Activated T-cell treated with anti-CD3 and anti-CD28 coated beads, Interleukin-2, amount 50 U/mL, for 1 hour (primary cell): Measurements from ENCODE around the gene CTBP1.

Source experiments
- DNase-seq: peaks from one replicate; pipeline ENCODE4 v3.0.0-alpha.2; 2020

CTBP1 gene

DNA sequence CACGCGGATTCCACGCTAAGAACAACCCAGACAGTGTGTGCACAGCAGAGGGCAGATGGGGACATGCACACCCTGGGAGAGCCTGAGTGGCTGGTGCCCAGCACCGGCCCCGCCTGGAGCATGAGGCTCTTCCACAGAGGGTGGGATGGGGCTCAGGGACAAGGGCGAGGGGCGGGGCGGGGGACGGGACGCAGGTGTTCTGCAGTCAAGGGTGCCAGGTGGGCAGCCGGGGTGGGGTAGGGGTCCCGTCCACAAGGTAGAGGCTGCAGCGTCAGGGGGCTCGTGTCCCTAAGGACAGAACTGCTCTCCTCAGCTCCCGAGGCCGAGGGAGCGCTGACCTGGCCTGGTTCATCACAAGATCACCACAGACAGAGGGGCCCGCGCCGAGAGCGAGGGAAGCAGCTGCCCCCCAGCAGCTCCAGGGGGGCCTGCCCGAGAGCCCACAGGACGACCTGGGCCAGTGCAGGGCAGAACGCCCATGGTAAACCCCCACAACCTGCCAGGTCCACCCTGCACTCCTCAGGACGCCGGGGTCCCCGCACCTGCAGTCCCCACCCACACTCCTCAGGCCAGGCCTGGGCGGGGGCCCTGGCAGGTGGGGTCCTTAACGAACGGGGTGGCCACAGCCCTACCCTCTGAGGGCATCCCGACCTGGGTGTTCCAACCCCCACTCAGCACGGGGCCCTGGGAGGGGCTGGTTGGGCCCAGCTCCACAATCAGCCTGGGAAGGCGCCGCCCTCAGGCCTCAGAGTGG lies 26.7 kb downstream of the CTBP1 start:
- no peak for DNase-seq

DNA sequence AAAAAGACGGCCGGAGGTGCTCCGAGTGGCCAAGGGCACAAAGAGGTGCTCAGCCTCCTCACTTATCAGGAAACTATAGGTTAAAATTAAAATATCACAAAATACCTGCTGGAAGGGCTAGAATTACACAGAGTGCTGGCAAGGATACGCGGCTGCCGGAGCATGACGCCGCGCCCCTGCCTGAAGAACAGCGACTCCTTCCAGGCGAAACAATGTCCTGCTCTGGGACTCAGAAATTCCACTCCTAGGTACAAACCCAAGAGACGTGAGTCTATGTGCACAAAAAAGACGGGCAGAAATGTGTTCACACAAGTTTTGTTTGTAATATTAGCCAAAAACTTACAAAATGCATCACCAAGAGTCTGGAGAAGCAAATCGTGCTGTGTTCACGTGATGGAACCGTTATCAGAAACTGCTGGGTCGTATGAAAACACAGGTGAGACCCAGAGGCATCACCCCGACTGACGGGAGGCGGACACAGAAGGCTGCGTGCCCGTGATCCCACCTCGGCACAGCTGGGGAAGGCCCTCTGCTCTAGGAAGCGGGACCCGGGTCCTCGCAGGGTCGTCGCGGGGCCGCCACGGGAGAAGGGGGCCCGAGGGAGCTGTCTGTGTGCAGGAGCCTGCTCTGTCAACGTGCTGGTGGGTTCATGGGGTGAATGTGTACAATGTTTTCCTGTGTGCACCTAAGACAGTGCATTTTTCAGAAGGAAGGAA lies 27.6 kb downstream of the CTBP1 start:
- no peak for DNase-seq

DNA sequence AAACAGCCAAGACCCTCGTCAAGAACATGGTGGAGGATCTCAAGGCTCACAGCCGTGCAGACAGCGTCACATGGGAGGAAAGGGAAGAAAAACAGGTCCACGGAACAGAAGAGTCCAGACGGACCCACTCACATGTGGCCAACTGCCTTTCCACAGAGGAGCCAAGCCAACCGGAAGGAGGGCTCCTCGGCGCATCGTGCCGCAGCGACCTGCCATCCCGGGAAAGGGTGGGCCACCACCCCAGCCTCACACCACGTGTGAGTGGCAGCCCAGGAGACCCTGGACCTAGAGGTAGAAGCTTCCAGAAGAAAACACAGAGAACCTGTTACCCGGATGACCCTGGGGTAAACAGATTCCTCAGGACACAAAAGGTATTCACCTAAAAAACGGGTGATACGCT lies 28.4 kb downstream of the CTBP1 start:
- no peak for DNase-seq

DNA sequence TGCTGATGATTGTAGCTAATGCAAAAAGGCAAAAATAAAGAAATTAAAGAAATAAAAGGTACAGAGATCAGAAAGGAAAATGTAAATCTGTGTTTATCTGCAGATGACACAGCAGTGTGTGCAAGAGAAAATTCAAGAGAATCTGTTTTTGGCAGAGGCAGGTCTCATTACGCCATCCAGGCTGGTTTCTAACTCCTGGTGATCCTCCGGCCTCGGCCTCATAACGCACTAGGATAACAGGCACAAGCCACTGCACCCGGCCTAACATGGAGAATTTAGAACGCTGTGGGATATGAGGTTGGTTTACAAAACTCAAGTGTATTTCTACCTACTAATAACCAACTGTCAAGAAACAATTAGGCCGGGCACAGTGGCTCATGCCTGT lies 29.4 kb downstream of the CTBP1 start:
- no peak for DNase-seq

DNA sequence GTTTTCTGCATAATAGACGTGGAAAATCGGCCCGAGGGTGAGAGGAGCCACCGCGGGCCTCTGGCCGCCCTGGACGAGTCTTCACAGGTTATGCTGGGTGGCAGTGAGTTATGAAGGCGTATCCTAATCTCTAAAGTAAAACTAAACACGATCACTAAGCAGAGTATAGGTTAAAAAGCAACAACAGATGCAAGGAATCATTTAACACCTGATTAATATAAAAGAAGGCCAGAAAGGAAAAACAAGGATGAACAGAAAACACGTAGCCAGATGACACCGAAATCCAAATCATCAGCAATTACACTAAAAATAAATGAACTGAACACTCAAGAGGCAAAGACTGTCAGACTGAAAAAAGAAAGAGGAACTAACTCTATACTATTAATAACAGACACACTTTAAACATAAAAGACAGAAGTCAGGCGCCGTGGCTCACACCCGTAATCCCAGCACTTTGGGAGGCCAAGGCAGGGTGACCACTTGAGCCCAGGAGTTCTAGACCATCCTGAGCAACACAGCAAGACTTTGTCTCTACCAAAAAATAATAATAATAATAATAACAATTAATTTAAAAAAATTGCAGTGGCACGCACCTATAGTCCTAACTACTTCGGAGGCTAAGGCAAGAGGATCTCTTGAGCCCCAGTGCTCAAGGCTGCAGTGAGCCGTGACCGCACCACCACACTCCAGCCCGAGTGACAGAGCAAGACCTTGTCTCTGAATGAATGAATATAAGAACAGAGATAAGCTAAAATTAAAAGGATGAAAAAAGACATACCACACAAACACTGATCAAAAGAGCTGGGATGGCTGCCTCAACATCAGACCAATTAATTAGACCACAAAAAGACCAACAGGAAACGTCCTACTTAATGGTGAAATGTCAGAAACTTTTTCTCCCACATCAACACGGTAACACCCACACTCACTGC lies 30.0 kb downstream of the CTBP1 start:
- DNase-seq = no peak

DNA sequence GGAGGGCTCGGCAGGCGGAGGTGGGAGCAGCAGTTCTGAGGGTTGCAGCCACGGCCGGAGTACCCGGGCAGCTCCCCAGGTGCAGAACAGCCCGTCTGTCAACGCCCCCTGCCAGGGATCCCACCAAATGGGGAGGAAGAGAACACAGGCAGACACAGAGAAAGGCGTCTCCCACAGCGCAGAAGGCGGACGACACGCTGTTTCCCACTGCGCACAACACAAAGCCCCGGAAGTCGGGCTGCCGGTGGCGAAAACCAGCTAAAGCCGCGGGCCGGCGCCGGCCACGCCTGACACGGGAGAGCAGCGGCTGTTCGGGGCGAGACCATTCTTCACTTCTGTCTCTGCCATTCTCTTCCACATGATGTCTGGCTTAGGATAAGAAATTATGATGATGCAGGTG lies 31.6 kb downstream of the CTBP1 start:
- no peak for DNase-seq

DNA sequence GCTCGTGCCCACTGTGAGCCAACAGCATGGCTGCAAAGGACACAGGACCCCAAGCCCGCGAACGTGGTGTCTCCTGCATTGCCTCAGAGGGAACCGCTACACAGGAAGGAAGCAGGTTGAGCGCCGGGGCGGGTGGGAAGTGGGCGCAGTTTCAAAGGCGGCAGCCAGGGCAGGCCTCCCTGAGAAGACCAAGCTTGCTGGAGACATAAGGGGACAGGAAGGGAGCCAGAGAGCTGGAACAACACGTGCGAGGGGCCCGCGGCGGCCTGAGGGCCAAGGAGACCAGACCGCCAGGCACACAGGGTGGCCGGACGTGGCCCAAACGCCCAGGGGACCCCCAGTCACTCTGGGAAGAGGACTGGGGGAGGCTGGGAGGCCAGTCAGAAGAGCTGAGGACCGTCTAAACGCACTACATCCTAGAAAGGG lies 32.0 kb downstream of the CTBP1 start:
- peak; percentile 70 for DNase-seq

DNA sequence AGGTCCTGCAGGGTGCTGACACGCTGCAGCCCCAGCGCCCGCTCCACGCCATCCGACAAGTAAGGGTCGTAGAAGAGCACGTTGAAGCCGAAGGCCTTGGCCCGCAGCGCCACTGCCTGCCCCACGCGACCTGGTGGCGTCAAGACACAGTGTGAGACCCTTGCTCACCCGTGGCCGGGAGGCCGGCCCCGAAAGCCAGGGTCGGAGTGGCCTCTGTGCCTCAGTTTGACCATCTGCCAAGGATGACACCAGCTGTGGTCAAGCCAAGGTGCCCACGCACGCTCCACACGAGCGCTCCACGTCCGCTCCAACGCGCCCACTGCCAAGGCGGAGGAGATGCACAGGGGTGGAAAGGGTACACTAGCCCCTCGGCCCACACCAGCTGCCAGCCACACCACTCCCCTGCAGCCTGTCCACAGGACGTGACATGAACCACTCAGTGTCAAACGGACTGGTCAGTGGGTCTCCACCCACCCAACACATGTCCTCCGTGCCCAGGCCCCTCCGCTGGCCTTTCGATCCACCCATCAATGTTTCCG lies 32.8 kb downstream of the CTBP1 start:
- no peak for DNase-seq

DNA sequence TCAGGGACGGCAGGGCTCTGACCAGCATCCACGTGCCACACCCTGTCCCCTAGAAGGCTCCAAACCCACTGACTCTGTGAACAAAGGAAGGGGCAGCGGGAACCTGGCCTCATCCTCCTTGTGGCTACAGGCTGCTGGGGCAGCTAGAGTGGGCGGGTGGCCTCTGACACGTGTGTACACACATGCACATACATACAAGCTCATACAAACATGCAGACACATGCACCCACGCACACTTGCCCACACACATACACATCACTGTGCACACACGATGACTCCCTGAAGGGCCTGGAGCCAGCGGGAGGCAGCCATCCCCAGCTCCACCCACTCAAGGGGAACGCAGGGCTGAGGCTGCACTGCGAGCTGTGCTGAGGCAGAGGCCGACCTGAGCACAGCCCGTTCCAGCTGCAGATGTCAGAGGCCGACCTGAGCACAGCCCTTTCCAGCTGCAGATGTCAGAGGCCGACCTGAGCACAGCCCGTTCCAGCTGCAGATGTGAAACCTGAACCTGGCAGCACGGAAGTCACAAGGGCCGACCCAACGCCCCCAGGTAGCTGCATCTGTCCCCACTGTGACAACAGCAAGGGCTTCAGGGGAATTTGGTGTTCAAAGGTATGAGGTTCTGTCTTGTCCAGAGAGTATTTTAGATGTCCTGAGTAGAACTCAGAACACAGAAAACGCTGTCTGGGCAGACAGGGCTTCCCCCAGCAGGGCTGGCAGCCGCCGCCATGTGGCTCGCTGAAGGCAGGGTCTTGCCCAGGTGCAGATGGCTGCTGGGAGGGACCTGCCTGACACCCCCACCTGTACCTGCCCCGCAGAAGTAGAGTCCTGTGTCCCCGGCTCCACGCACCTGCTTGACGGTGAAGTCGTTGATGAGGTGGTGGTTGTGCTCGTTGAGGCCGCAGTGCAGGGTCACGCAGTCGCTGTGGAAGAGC lies 33.5 kb downstream of the CTBP1 start:
- no peak for DNase-seq

DNA sequence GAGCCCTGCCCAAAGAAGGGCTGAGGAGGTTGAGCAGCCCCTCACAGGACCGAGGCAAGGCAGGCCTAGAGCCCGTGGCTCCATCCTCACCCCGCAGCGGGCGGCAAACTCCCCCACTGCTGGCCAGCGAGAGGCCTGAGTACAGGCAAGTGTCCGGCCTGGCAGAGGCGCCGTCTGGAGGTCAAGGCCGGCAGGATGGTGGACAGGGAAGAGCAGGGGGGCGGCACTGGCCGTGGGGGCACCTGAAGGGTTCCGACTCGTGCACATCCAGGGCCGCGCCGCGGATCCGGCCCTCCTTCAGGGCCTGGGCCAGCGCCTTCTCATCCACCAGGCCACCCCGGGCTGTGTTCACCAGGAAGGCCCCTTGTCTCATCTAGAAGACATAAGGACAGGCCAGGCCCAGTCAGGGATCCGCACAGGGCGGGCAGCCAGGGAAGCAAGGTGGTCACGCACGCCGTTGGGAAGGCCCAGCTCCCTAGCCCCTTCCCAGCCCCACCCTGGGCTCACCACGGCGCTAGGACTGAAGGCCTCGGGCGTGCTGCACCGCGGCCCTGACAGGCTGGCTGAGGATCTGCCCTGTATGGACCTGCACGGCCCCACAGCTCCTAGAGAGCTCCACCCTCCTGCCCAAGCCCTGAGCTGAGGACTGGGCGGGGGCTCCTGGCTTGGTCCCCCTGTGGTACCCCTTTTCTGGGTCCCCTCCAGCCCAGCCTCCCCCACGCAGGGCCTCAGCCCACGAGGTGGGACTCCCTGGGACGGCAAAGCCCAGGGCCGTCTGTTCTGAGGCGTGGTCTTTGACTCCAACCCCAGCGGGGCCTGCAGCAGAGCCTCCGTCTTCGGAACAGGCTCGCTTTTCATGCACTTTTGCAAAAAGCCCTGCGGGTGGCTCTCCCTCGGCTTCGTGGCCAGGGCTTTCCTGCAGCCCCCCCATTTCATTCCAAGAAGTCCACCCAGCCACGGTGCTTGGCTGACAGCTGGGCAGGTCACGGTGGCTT lies 34.5 kb downstream of the CTBP1 start:
- no peak for DNase-seq

DNA sequence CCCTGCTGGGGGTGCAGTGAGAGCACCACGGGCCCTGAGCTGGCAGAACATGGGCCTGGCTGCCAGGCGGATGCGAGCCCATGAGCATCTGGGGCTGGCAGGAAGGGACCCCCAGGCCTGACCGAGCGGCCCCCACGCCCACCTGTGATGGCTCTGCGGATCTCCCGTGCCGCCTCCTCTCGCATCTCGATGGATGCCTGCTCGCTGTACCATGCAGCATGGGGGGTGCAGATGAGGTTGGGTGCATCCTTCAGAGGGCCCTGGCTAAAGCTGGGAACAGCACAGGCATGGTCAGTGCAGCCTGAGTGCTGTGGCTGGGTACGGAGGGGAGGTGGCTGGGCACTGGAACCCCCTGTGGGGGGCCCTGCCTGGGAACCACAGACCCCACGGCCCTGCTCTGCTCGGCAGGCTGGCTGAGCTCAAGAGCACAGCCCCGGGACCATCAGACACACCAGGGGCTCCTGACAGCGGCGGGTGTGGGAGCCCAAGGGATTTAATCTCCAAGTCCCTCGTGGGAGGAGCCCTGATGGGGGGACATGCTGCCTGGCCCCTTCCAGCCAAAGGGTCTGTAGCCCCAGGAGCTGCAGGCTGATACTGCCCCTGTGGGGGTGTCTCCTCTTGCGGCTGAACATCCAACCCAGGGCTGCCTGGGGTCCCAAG lies 35.5 kb downstream of the CTBP1 start:
- no peak for DNase-seq

DNA sequence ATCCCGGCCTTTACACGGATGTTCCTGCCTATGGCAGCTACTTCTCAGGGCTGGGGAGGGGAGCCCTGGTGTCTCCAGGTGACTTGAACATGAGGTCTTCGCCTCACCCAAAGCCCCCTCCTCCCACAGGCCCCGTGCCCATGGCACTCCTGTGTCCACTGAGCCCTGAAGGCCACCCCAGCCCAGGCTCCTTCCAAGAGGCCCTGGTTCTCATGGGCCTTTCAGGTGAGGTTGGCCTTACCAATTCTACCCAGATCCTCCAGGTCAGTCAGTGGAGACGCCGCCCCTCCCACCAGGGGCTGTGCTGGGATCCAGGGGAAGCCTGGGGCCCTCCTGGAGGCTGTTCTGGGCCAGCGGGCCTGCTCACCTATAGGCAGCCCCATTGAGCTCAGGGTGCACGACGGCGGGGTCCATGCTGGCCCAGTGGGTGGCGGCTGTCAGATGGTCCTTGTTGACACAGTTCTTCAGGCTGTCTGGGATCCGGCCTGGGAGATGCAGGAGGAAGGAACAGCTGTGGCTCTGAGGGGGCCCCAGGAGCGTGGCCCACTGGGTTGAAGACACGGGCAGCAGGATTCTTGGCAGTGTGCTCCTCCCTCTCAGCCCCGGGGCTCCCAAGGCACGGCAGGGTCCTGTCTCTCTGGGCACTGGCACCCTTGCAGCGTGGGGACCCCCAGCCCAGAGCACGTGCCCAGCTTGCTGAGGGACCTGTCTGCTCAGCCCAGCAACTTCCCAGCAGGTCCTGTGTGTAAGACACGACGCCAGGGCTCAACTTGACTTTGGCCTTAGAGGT lies 36.2 kb downstream of the CTBP1 start:
- no peak for DNase-seq

DNA sequence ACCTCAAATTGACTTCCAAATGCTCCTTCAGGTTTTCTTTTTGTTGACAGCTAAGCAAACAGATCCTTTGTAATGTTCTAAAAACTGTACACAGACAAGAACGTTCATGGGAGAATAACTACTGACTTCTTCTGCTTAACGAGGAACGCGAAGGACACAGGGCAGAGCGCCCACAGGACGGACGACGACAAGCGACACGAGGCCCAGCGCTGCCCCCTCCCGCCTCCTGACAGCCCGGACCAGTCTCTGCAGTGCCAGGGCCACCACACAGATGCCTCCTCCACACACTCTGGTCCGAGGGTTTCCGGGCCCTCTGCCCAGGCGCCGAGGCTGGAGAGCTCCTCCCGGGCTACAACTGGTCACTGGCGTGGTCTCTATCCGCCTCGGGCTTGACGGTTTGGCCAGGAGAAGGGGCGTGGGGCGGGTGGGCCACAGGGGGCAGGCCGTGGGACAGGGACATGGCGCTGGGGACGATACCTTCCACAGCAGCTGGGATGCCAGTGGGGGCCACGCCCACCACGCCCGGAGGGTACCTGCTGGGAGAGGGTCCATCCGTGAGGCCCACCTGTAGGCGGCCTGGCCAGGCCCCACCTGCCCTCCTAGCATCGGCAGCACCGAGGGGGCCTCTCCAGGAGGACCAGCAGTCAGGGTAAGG lies 36.9 kb downstream of the CTBP1 start:
- no peak for DNase-seq

DNA sequence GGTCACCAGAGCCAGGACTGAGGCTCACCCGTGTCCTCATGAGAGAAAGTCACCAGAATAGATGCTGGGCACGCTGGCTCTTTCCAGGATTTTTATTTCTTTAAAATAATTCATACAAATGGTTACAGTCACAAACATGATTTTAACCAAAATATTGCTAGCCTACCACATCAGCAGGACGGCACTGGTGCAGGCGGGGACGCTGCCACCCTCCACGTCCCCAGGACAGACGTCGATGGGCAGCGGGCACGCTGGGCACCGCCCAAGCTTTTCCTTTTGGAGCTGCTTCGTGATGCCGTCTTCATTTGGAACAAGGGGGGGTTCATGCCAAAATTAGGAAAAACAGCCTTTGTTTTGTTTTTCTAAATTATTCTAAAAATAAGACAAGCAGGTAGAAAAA lies 37.6 kb downstream of the CTBP1 start:
- DNase-seq = no peak

DNA sequence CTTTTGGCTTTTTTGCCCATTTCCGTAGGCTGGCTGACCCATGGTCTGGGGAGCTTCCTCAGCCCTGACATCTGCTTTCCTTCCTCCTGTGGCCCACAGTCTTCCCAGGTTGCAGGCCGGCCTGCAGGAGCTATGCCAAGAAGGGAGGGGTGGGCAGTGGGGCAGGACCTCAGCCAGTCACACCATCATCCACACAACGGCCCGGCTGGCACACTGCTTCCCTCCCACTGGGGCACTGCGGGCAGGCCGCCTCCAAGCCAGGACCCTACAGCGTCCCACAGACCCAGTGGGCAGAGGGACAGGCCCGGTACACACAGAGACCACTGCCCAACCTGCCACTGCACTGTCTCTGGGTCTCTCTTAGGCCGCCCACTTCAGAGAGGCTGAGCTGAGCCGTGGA lies 38.0 kb downstream of the CTBP1 start:
- DNase-seq = no peak

DNA sequence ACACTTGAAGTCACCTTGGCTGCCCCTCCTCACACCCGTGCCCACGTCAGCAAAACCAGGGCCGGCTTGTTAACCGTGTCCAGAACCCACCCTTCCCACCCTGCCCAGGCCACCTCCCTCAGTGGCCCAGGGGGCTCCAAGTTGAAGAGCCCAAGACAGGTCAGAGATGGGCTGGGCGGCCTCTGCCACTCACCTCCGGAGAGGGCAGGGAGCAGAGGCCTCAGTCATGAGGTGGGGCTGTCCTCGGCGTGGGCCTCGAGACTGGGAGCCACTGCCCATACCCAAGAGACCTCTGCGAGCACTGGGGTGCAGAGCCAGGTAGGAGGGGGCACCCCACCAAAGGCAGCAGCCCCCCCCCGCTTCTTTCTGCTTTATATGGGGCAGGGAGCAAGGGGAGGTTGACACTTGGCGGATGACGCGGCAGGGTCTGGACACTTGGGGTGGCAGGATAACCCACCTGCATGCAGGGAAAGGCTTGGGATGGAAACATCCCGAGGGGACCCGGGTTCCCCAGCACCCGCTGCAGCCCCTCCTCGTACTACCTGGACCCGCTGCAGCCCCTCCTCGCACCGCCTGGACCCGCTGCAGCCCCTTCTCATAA lies 38.6 kb downstream of the CTBP1 start:
- DNase-seq = no peak

DNA sequence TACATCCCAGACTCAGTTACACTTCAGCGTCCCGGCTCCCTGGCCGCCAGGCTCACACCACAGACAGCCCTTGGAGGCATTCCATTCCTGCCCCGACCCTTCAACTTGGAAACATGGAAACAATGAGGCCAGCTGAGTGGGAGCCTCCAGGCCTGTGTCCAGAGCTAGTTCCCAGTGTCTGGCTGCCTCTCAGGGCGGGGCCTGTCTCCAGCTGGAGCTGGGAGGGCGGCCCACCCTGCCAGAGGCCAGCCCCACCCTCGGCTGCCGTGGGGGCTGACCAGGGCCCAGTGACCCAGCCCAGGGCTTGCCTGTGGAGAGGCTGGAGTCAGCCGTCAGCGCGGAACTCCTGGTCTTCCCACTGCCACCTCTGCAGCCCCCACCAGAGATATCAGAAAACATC lies 39.1 kb downstream of the CTBP1 start:
- DNase-seq = no peak

DNA sequence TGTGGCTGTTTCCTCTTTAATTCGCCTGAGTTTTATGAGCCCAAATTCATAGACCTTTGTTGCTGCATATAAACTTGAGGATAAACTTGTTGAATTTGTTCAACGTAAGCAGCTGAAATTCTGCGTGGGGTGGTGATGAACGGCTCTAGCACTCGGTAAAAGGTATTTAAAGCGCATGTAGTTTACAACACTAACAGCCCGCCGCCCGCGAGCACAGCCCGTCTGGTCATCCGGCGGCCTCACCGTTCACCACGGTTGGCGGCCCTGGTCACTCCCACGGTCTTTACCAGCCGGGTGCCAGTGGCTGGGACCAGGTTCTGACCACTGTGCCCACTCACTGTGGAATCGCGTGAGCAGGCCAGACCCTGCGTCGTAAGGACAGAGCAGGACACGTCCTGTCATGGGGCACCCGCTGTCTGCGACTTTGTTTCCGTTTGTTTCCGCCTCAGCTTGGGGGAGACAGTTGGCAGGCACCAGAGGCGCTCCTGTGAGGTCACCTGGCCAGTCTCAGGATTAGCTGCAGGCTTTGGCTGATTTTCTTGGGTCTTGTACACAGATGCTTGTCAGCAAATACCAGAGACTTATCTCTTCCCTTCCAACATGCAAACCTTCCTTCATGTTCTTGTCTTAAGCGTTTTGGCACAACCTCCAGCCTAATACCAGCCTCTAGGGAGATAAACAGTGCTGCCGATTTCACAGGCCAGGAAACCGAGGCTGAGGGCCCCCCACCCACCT lies 39.8 kb downstream of the CTBP1 start:
- DNase-seq = no peak
